K562 (cell line): Measurements from ENCODE around the gene MIF. TPM values are rescaled to one million over a fixed set of nuclear protein-coding genes. Genes with fewer than 3 reads are reported as not detected.

Experiments
- ARID3B ChIP-seq: fragments of 250-450 bp; sonication (Bioruptor Pico); IDR thresholded peaks from 2 replicates; pipeline ENCODE4 v1.4.0; 2020; ENCODE audit warnings: borderline replicate concordance
- CTCFL ChIP-seq: IDR thresholded peaks from 2 replicates; pipeline ENCODE4 v1.6.1; 2011; ENCODE audit warnings: borderline replicate concordance, low read depth, mild to moderate bottlenecking, moderate library complexity, low read length; ENCODE audit not compliant: insufficient read depth, poor library complexity, severe bottlenecking
- DLX4 ChIP-seq: fragments of 250-450 bp; sonication (Bioruptor Pico); IDR thresholded peaks from 2 replicates; pipeline ENCODE4 v1.6.1; 2021; ENCODE audit warnings: mild to moderate bottlenecking
- MAZ ChIP-seq, 2 experiments: fragments of 450-650 bp in 1 of 2; sonication (generic) in 1 of 2; formaldehyde crosslinking; IDR thresholded peaks in 1 of 2; conservative IDR thresholded peaks in 1 of 2; 2 replicates each; pipeline versions ENCODE4 v1.4.0 to v1.5.0; 2020; ENCODE audit warnings: mild to moderate bottlenecking in 1 of 2, missing genetic modification reagents in 1 of 2
- REST ChIP-seq, 2 experiments: fragments of 450-650 bp; formaldehyde crosslinking in 1 of 2; IDR thresholded peaks; 2 replicates each; pipeline versions ENCODE4 v1.4.0 to v1.6.1; 2014 to 2020; ENCODE audit warnings: mild to moderate bottlenecking in 2 of 2, borderline replicate concordance in 1 of 2, low read depth in 1 of 2
- TAF9B ChIP-seq: fragments of 450-650 bp; IDR thresholded peaks from 2 replicates; pipeline ENCODE4 v1.6.1; 2018; ENCODE audit warnings: mild to moderate bottlenecking; ENCODE audit not compliant: partially characterized antibody
- ZFP36 ChIP-seq: fragments of 150-350 bp; IDR thresholded peaks from 2 replicates; pipeline ENCODE4 v1.6.1; 2018; ENCODE audit warnings: low read length, low read depth; ENCODE audit not compliant: partially characterized antibody
- ZNF3 ChIP-seq: fragments of 250-450 bp; sonication (Bioruptor Pico); IDR thresholded peaks from 2 replicates; pipeline ENCODE4 v1.5.0; 2021; ENCODE audit warnings: mild to moderate bottlenecking, moderate library complexity
- ZSCAN32 ChIP-seq: fragments of 450-650 bp; formaldehyde crosslinking; IDR thresholded peaks from 2 replicates; pipeline ENCODE4 v1.4.0; 2020; ENCODE audit warnings: mild to moderate bottlenecking, moderate library complexity
- polyA plus RNA-seq, 8 experiments: library from polyadenylated mRNA; depleted of rRNA in 4 of 8; stranded (reverse) in 5 of 8; unstranded in 3 of 8; fragments of >200 nt; fragmentation: Nextera tagmentation in 2 of 8; fragmentation: Illumina TruSeq in 1 of 8; extraction: Ambion mirVana in 2 of 8; extraction: Trizol in 1 of 8; gene quantifications; 2 replicates each; pipeline versions ENCODE4 v1.2.1 to v1.2.3, GENCODE V29; 2011 to 2014; ENCODE audit warnings: inconsistent platforms in 1 of 8, missing spikeins in 1 of 8
- total RNA-seq, 7 experiments: library from RNA; depleted of rRNA in 6 of 7; stranded (reverse); fragments of >200 nt in 6 of 7; fragmentation: Illumina TruSeq in 2 of 7; extraction: Trizol in 2 of 7; gene quantifications; 2 replicates each; pipeline versions ENCODE4 v1.2.1 to v1.2.3, GENCODE V29; 2011 to 2021; ENCODE audit warnings: low replicate concordance in 1 of 7

Gene MIF
- total and polyA plus RNA-seq, 9 of the 15 experiments (the other 6 are each of a cell fraction or from before 2014, with no cell fraction given) = 7.4 to 666 (median 193) TPM

- TF ChIP-seq REST (IDR thresholded peaks at IDR 0.05; ENCODE audit: borderline replicate concordance) (0 out of 2 replicates have a peak, but pooled peaks have one; percentile 42), REST (CRISPR knock-in tag; IDR thresholded peaks at IDR 0.05; ENCODE audit: low read depth) (no peak), DLX4 (CRISPR knock-in tag) (no peak), CTCFL (peak; percentile 1), TAF9B (no peak), ARID3B (no peak), ZNF3 (CRISPR knock-in tag) (no peak), ZSCAN32 (CRISPR knock-in tag) (no peak), MAZ (CRISPR knock-in tag; conservative IDR thresholded peaks at IDR 0.05 in 1 of 2, IDR thresholded peaks at IDR 0.05 in 1 of 2) (no peak), ZFP36 (no peak)
These were observed 32.1 kb upstream of the MIF start (continued) for GRCh38 chr22:23862103-23862502.
